HG03432 (cell line): ENCODE measurements around the gene CACNA2D3.
A peak's percentile ranks its signal among the peaks of the same experiment; 100 is the strongest.
"Not testable (repeated sequence)": the region's sequence is repeated elsewhere in the genome, so short reads cannot be mapped to it uniquely, and the experiment has no call there.

Experiments used
- ATAC-seq: cut with Tn5 transposase; IDR thresholded peaks from one replicate; pipeline ENCODE4 v1.9.1; 2021; ENCODE audit warnings: mild to moderate bottlenecking, moderate library complexity; ENCODE audit not compliant: unreplicated experiment

Gene CACNA2D3

DNA sequence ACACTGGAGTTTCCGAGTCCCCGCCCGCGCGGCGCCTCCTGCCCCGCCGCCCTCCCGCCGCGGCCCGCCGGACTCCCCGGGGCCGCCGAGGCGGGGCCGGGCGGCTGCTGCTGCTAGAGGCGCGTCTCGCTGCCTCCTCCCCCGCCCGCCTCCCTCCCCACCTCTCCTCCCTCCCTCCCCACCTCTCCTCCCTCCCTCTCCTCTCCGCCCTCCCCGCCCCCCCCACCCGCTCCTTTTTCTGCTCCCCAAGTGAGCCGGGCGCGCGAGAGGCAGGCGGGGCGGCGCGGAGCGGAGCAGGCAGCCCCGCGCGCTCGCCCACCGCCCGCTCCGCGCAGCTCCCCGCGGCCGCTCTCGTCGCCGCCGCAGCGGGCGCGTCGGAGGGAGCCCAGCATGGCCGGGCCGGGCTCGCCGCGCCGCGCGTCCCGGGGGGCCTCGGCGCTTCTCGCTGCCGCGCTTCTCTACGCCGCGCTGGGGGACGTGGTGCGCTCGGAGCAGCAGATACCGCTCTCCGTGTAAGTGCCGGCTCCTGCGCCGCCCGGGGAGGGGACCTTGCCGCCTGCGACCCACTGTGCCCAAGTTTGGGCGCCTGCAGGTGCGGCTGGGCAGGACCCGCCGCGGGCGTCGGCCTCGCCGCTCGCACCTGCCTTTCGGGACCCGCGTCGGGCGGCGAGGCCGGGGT is at the start of gene CACNA2D3:
Gene CACNA2D3 (plus strand): TSS at position 229 of the 679 bp plus-strand sequence.
- ATAC-seq, result peak; percentile 23

DNA sequence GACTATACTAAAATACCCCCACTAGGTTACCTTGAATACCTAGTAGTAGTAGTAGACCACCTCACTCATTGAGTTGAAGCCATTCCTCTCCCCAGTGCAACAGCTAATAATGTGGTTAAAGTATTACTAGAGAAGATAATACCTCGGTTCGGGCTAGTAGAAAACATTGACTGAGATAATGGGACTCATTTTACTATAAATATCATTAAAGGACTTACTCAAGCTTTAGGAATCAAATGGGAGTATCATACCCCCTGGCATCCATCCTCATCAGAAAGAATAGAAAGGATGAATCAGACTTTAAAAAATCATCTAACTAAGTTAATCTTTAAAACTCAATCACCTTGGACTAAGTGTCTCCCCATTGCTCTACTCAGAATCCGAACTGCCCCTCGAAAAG is 49.0 kb upstream of the CACNA2D3 start:
- no peak for ATAC-seq

DNA sequence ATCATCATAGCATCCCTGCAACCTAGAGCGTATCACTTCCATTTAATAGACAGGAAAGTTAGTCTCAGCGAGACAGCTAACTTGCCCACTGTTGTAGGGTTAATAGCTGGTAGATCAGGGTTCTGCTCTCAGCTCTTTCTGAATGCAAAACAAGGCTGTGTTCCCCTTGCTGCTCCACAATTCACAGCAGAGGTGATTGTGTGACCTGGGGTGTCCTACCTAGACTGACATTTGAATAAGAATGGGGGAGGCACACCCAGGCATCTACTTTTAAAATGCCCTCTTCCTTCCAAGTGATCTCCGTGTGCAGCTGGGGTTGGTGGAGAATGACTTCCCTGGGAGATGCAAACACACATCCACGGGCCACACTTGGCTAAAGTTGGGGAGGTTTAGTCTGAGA is 43.0 kb upstream of the CACNA2D3 start:
- ATAC-seq, result no peak

DNA sequence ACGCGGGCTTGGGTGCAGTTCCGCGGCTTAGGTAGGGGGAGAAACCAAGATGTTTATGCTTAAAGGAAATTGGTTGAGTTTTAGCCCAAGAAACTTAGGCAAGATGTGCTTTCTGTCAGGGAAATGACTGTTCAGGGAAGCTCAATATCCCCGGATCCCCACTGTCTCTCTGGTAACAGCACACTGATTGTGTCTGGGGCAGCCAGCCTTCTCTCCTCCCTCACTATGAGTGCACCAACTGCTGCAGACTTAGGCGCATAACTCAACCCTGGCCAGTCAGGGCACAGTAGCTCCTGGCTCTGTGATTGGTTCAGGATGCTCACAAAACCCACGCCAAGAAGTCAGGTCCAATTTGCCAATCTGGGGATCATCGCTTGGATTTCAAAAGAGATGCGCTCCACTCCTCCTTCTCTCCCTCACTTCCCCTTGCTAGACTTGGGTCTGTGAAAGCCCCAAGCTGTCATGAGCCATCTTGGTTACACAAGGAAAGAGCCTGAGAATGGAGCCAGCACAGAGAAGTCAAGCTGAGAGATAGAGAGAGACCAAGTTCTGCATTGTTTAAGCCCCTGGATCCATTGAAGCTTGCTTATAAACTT is 42.5 kb upstream of the CACNA2D3 start:
- no peak for ATAC-seq

DNA sequence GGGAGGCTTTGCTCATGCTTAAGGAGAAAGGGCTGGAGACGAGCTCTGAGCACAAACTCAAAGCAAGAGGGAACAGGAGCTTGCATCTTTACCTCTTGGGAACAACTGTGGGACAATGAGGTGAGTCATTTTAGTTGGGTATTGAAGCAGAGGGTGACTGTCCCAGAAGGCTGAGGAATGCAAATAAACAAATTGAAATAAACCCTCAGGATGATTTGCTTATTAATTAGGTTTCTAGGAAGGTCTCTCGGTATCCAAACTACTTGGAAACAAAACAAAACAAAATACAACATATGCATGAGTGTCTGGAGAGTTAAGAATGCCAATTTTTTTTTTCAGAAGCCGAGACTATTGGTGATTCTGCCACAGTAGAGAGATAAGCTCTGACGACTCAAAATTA is 38.4 kb upstream of the CACNA2D3 start:
- ATAC-seq, result no peak

DNA sequence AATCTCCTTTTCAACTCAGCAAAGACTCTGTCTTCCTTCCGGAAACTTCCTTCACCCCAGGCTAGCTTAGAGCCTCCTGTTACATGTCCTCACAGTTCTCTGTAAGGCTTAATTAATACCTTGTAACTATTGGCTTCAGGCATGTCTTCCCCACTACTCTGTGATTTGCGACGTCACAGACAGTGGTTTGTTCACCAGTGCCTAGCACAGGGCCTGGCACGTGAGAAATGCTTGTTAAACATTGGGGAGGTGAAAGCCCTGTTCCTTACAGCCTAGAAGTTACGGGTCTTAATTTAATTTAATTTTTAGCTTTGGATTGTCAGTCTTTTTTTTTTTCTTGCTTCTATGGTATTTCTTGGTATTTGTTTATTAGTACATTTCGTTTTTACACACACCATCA is 36.4 kb upstream of the CACNA2D3 start:
- ATAC-seq, result no peak

DNA sequence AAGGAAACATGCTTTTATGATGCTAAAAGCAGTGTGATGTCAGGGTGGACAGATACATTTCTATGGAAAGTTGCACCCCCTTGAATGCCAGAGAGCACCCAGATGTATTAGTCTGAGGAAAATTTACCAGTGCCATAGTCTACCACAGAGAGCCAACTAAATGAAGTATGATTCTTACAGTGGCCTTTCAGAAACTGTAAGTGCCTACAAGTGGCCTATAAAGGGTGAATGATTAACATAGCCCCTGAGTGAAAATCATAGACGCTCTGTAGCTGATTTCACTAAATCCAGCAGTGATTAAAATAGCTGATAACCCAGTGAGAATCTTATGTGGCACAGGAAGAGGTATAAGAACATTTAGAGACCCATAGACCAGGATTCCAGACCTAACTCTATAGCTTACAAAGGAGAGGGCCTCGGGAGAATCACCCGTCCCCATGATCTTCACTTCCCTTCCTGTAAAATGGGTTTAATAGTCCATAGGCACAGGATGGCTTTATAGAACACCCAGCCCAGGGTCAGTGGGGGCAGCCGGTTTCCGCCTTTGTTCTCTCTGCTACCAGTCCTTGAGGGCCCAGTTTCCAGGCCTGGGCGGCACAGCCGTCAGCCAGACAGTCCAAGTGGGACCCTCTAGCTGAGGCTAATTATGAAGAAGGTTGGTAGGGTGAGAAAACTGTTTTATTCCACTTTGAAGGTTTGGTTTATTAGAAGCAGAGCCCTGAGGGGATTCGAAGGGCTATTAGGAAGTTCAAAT is 35.5 kb upstream of the CACNA2D3 start:
- ATAC-seq, result no peak

DNA sequence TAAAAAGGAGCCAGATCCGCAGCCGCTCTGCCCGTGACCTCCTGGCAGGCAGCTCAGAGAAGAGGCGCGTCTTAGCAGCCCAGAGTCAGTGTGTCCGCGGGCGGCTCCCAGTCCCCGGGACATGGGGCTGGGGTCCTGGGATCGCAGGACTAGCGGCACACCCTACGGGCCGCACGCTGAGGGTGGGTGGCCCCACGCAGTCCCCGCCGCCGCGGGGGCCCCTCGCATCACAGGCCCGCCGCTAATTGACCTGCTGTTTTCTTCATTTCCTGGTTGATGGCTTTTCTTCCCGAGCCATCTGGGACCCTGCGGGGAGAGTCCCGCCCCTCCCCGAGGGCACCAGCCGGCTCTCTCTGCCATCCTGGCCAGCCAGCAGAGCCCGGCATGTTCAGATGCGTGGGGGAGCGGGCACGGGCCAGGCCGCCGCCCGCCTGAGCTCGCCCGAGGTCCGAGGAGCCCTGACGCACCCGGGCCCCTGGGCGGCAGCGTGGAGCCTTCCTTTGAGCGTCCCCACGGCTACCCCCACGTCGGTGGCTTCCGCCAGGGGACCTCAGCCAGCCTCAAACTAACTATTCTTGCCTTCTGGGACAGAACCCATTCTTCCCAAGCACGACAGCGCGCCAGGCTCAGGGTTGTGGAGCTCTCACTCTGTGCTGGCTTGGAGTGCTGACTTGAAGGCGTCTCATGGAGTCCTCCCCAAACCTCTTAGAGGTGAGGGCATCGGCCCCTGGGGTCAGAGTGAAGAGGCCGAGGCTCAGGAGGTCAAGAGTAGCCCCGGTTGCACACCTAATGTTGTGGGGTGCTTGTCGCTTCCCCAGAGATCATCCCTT is 34.6 kb upstream of the CACNA2D3 start:
- no peak for ATAC-seq

DNA sequence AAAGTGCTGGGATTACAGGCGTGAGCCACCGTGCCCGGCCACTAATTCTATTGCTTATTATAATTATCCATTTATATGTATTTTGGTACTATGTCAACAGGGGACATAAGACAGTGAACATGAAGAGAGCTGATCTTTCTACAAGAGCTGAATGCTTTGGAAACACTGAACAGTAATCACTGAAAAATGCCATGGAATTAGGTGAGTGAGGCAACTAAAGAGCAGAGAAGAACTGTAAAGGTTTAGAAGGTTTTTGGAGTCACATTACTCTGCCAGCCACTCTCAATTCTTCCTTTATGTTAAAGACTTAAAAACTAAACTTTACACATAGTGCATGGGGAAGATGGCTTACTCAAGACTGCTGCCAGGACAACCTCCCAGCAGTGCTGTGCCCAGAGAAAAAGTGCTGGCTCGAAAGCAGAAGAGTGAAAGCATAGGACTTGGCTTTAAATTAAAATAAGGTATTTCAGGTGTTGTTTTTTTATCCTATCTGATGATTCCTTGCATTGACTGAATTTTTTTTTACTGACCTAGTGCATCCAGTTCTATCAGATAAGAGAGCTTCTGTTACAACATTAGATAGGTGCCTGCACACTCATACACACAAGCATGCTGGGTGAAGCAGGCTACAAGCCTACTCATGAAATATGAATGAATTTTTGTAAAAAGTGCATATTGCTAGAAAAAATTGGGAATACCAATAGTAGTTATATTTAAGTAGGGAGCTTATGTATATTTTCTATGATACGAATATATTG is 28.7 kb upstream of the CACNA2D3 start:
- ATAC-seq, result no peak

DNA sequence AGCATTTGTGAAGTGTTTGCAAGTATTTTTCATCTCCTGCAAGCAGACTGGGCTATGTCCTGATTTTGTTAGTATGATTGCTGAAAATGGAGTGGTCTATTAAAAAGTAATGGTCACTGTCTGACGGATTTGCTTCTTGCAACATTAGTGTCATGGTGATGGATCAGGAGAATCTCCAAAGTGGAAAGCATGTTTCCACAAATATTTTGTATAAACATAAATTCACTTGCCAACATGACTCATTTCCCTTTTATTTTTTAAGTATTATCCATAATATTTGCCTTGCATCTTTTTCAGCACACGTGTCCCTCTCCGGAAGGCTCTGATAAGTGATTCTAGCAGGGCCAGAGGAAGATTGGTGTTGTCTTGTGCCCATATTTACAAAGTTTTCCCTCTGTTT is 27.4 kb upstream of the CACNA2D3 start:
- no peak for ATAC-seq

DNA sequence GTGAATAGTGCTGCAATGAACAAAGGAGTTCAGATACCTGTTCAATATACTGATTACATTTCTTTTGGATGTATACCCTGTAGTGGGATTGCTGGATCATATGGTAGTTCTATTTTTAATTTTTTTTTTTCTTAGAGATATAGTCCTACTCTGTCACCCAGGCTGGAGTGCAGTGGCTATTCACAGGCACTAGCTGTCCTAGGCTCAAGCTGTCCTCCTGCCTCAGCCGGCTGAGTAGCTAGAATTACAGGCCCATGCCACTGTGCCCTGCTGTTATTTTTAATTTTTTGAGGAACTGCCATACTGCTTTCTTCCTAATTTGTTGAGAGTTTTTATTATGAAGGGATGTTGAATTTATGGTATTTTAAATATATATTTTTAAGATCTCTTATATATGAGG is 23.0 kb upstream of the CACNA2D3 start:
- ATAC-seq, result no peak

DNA sequence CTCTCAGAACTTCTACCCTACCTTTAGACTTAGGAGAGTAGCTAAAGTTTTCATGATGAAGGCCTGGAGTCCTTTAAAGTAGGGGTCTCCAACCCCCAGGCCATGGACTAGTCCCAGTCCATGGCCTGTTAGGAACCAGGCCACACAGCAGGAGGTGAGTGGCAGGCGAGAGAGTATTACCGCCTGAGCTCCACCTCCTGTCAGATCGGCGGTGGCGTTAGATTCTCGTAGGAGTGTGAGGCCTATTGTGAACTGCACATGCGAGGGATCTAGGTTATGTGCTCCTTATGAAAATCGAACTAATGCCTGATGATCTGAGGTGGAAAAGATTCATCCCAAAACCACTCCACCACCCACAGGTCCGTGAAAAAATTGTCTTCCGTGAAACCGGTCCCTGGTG is 18.3 kb upstream of the CACNA2D3 start:
- ATAC-seq, result no peak

DNA sequence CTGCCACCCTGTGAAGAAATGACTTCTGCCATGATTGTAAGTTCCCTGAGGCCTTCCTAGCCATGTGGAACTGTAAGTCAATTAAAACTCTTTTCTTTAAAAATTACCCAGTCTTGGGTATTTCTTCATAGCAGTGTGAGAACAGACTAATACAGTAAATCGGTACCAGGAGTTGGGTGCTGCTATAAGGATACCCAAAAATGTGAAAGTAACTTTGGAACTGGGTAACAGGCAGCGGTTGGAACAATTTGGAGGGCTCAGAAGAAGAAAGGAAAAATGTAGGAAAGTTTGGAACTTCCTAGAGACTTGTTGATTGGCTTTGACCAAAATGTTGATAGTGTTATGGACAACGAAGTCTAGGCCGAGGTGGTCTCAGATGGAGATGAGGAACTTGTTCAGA is 6.2 kb upstream of the CACNA2D3 start:
- ATAC-seq, result not testable (repeated sequence)

DNA sequence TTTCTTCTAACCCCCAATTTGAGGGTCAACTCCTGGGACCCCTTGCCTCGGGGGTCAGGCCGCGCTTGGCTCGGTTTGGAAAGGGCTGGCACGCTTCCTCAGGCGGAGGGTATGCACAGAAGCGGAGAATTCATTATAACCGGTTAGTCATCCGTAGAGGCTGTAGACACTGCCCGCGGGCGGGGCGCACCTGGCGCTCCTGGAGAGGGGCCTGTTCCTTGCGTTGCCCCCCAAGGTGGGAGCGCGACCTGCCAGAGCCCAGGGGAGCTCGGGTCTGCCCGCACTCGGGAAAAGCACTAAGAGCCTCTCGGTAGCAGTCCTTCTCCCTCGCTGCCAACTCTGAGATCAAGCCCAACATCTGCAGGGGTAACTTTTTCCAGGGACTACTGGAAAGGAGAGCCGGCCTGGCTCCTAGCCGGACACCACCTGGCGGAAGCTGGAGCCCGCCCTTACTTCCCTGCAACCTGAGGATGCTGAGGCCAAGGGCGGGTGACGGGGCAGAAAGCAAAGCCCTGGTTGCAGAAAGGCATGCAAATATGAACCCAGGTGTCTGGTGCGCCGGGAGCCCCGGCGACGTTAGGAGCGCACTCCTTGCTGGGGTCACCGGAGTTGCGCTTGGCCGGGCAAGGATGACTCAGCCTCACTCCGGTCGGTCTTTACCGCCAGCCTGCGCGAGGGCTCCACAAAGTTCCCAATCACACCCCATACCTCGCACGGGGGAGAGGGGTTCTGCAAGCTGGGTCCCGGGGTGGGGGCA is 1.5 kb upstream of the CACNA2D3 start:
- peak; percentile 88 for ATAC-seq

DNA sequence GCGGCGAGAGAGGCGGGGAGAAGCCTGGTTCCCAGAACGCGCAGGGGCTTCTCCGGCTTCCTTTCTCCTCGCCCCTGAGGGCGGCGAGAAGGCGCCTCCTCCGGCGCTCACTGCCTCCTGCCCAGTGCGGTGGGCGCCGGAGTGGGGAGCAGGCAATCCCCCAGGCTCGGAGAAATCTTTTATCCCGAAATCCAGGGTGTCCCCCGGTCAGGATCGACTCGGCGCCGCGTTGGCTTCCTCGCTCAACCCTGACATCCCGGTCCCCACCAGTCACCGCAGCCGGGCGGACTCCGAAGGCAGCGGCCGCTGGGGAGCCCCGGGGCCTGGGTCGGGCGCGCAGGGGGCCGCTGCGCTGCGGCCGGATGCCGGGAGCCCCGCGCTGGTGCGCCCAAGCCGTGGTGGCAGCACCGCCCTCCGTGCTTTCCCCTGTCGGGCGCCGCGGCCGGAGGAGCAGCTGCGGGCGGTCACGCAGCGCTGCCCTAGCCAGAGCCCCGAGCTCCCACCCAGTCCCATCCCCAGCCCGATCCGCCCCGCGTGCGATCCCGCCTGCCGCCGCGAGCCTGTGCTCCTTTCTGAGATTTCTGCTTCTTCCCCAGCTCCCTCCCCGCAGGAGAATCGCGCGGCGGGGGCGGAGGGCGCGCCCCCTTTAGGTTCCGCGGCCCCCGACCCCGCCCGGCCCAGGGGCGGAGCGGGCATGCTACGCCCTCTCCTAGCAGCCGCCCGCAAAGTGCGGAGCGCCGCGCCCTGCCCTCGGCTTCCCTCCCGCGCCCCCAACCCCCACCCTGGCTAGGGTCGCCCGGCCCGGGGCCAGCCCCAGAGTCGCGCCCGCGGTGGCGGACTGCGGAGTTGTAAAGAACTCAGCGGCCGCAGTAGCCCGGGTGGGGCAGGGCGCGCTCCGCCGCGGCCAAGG is 683 bp upstream of the CACNA2D3 start:
- peak; percentile 38 for ATAC-seq

DNA sequence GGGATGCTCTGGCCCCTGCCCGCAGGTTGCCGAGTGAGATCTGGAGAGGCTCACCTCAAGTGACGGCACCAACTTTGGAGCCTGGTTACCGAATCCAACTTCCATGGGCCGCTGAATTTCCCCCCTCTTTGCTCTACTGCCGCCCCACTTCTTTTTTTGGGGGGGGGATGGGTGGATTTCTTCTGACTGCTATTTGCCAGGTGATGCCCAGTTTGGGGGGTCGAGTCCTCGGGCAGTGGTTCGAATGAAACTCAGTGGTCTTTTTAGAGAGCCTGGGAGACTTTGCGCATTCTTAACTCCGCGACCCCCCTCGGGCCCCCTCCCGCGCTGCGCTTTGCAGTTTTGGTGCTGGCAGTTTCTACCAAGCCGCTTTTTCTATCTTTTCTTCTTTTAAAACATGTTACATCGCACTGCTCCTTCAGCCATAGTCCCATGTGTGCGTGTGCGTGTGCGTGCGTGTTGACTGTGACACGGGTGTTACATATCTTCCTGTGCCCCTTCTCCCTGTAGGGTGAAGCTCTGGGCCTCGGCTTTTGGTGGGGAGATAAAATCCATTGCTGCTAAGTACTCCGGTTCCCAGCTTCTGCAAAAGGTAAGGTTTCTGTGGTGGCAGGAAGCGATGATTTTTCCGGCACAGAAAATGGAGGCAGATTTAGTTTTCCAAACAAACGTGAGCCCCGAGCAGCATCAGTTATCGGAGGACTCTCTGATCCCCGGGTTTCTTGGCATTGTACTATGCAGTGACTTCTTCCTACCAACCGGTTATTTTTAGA is 837 bp downstream of the CACNA2D3 start:
- ATAC-seq, result no peak

DNA sequence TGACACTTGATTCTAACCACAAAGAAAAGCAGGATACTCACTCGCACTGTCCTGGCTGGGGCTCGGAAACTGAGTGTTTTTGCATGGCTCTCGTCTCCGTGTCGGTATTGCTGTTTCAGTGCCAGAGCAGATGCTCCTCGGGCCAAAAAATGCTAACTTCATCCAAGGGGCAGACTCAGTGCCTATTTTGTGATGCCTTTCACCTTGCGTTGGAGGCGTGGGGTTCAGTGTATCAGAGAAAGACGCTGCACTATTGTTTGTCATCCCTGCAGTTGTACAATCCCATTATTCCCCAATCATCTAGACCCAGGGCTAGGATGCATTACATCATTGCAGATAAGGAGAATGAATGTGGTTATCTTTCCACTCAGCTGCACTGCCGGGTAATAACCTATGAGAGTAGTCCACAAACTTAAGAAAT is 1.4 kb downstream of the CACNA2D3 start:
- ATAC-seq, result no peak

DNA sequence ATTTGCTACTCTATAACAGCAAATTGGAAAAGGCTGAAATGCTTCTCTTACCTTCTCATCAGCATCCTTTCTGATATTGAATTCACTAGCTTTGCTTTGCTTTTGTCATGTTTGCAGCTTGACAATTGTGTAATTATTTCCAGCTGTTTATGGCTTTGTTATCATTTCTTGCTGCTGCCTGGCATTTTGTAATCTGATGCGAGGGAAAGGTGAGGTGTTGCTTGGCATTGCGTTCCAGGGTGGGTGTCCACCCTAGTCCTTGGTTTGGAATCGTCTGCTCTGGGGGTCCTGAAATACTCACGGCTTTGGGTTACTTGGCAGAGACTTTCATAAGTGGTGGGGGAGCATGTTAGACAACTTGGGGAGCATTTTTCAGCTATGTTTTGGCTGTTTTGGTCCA is 2.9 kb downstream of the CACNA2D3 start:
- ATAC-seq, result no peak
